DND-41 (cell line): ENCODE results near the gene PTPRE.

Experiments used
- ATAC-seq: fragments of 200-7000 bp; cut with Tn5 transposase; 3 replicates; pipeline ENCODE4 v1.9.1; 2021; ENCODE audit warnings: low read depth; ENCODE audit not compliant: insufficient read depth
- DNase-seq: peaks from one replicate; pipeline ENCODE4 v3.0.0-alpha.2; 2020
- H2AFZ ChIP-seq: 2 replicates; pipeline ENCODE4 v1.6.0; 2012; ENCODE audit warnings: low read depth, low read length
- H3K27ac ChIP-seq: 2 replicates; pipeline ENCODE4 v1.5.1; 2012; ENCODE audit warnings: low read length, inconsistent platforms
- H3K27me3 ChIP-seq: fragments of 200-600 bp; sonication (generic); 2 replicates; pipeline ENCODE4 v1.6.0; 2012; ENCODE audit warnings: low read length, mild to moderate bottlenecking, inconsistent platforms; ENCODE audit not compliant: insufficient read depth, poor library complexity
- H3K36me3 ChIP-seq: 2 replicates; pipeline ENCODE4 v1.5.1; 2012; ENCODE audit warnings: low read length, inconsistent platforms; ENCODE audit not compliant: insufficient read depth
- H3K4me1 ChIP-seq: 2 replicates; pipeline ENCODE4 v1.5.1; 2012; ENCODE audit warnings: mild to moderate bottlenecking, low read length; ENCODE audit not compliant: insufficient read depth
- H3K4me2 ChIP-seq: 2 replicates; pipeline ENCODE4 v1.6.0; 2012; ENCODE audit warnings: mild to moderate bottlenecking, moderate library complexity, low read length, inconsistent platforms; ENCODE audit not compliant: insufficient read depth
- H3K4me3 ChIP-seq, 2 experiments: fragments of 200-600 bp in 1 of 2; shearing (Covaris generic) in 1 of 2; 2 replicates each; pipeline ENCODE4 v1.5.1; 2012 to 2016; ENCODE audit warnings: inconsistent platforms in 2 of 2, low read length in 2 of 2, mild to moderate bottlenecking in 2 of 2, low read depth in 1 of 2, moderate library complexity in 1 of 2
- H3K79me2 ChIP-seq: 2 replicates; pipeline ENCODE4 v1.6.0; 2012; ENCODE audit warnings: low read length, inconsistent platforms; ENCODE audit not compliant: insufficient read depth
- H3K9ac ChIP-seq: 2 replicates; pipeline ENCODE4 v1.6.0; 2012; ENCODE audit warnings: low read depth, mild to moderate bottlenecking, inconsistent platforms, low read length, moderate library complexity
- H3K9me3 ChIP-seq: 2 replicates; pipeline ENCODE4 v1.5.1; 2012; ENCODE audit warnings: low read length, moderate library complexity, mild to moderate bottlenecking, inconsistent platforms; ENCODE audit not compliant: insufficient read depth, severe bottlenecking
- H4K20me1 ChIP-seq: 2 replicates; pipeline ENCODE4 v1.6.0; 2012; ENCODE audit warnings: low read length; ENCODE audit not compliant: insufficient read depth
- EZH2 ChIP-seq: IDR thresholded peaks from 3 replicates; pipeline ENCODE4 v1.6.1; 2012; ENCODE audit warnings: borderline replicate concordance, low read depth, mild to moderate bottlenecking, moderate library complexity, low read length, inconsistent platforms; ENCODE audit not compliant: severe bottlenecking
- TF ChIP-seq, protein P1 (sequence below): IDR thresholded peaks from 2 replicates; pipeline ENCODE4 v1.5.1; 2012; ENCODE audit warnings: borderline replicate concordance, low read length, moderate library complexity, mild to moderate bottlenecking; ENCODE audit not compliant: poor library complexity, severe bottlenecking; ENCODE audit errors: extremely low read depth

PTPRE gene

DNA sequence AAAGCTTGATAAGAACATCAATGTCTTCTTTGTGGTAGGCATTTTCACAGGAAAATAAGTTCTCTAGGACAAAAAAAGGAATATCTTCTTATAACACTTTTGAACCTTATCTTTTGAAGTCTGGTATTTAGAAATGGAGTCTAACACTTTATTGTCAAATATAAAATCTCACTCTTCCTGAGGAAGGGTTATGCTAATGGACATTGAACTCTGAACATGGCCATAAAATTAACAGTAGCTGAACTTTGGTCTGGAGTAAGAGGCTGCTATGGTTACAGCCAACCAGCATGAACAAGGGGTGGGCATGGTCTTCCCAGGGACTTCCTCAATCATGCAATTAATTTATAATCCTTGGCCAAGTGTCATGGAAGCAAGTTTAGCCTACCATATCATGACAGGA is 14.2 kb upstream of the PTPRE start, which contains the start of gene CLRN3:
CLRN3 (minus strand) TSS at position 199 of the 400 bp plus-strand sequence; CDS start at position 42, 157 bp downstream.
- Histone ChIP-seq H3K27me3 (peaks cover 12% of the 10 kb centered on the region), H3K79me2 (no peaks in the 10 kb centered on the region), H3K9me3 (peaks cover 2% of the 10 kb centered on the region), H3K9ac (no peak within 1 kb of the TSS), H2AFZ (no peak within 1 kb of the TSS), H3K4me2 (no peak within 1 kb of the TSS), H3K36me3 (no peaks in the 10 kb centered on the region), H3K4me3 (no peak within 1 kb of the TSS), H3K27ac (no peak within 1 kb of the TSS), H4K20me1 (no peaks in the 10 kb centered on the region), H3K4me1 (no peaks in the 10 kb centered on the region)
- no peak for ATAC-seq
- DNase-seq, result no peak
- no peak for TF ChIP-seq EZH2
- TF ChIP-seq, protein P1, sequence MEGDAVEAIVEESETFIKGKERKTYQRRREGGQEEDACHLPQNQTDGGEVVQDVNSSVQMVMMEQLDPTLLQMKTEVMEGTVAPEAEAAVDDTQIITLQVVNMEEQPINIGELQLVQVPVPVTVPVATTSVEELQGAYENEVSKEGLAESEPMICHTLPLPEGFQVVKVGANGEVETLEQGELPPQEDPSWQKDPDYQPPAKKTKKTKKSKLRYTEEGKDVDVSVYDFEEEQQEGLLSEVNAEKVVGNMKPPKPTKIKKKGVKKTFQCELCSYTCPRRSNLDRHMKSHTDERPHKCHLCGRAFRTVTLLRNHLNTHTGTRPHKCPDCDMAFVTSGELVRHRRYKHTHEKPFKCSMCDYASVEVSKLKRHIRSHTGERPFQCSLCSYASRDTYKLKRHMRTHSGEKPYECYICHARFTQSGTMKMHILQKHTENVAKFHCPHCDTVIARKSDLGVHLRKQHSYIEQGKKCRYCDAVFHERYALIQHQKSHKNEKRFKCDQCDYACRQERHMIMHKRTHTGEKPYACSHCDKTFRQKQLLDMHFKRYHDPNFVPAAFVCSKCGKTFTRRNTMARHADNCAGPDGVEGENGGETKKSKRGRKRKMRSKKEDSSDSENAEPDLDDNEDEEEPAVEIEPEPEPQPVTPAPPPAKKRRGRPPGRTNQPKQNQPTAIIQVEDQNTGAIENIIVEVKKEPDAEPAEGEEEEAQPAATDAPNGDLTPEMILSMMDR, result no peak

DNA sequence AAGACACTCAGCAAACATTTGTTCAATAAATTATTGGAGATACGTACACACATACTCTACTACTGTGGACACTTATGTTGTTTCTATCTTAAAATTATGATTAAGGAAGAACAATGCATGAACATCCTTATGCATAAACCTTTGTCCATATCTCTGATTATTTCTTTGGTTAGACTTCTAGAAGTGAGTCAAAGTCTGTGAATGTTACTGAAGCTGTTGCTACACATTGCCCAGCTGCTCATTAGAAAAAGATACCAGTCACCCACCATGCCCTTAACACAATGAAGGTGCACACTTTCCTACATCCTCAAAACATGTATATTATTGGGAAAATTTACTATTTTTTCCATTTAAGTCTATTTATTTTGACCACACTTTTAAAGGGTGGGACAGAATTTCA is 12.8 kb upstream of the PTPRE start:
- H3K27ac ChIP-seq, result no peak overlapping the region
- H3K36me3 ChIP-seq, result no peaks in the 10 kb centered on the region
- TF ChIP-seq EZH2, result no peak
- TF ChIP-seq, protein P1, result no peak
- H4K20me1 ChIP-seq, result no peaks in the 10 kb centered on the region
- DNase-seq, result no peak
- no peak overlapping the region for H2AFZ ChIP-seq
- H3K4me3 ChIP-seq, result no peak overlapping the region
- H3K4me2 ChIP-seq, result no peak overlapping the region
- no peak for ATAC-seq
- H3K9me3 ChIP-seq, result peaks cover 2% of the 10 kb centered on the region
- H3K79me2 ChIP-seq, result no peaks in the 10 kb centered on the region
- H3K27me3 ChIP-seq, result peaks cover 8% of the 10 kb centered on the region
- no peaks in the 10 kb centered on the region for H3K4me1 ChIP-seq
- no peak overlapping the region for H3K9ac ChIP-seq

DNA sequence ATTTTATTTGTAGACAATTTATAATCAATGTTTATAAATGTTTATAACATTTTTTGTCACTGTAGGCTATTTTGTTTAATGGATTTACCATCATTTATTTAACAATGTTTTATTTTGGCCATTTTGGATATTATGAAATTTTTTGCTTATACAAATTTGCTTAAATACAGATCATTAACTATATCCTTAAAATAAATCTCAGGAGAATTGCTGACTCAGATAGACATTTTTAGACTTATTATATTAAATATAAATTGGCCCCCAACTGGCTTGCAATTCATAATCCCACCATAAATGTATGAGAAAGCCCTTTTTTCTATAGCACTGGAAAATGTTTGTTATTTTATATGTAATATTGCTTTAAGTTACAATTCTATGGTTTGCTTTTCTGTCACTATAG is 10.3 kb upstream of the PTPRE start:
- DNase-seq (no peak), ATAC-seq (no peak)
- TF ChIP-seq, protein P1, result no peak
- no peak for TF ChIP-seq EZH2
- no peaks in the 10 kb centered on the region for H4K20me1 ChIP-seq
- no peak overlapping the region for H3K27ac ChIP-seq
- no peak overlapping the region for H3K4me2 ChIP-seq
- peaks cover 8% of the 10 kb centered on the region for H3K27me3 ChIP-seq
- no peaks in the 10 kb centered on the region for H3K36me3 ChIP-seq
- H3K9me3 ChIP-seq, result peaks cover 2% of the 10 kb centered on the region
- no peaks in the 10 kb centered on the region for H3K79me2 ChIP-seq
- no peak overlapping the region for H2AFZ ChIP-seq
- no peak overlapping the region for H3K9ac ChIP-seq
- no peak overlapping the region for H3K4me3 ChIP-seq
- no peaks in the 10 kb centered on the region for H3K4me1 ChIP-seq

DNA sequence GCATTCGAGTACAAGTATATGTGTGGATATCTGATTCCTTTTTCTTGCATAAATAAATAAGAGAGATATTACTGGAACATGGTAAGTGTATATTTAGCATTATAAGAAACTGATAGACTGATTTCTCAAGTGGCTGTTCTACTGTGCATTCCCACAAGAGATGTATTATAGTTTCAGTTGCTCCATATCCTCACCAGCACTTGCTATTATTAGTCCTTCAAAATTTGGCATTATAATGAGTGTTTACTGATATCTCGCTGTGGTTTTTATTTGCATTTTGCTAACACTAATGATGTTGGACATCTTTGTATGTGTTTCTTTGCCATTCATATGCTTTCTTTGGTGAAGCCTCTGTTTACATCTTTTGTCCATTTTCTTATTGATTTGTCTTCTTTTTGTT is 9.7 kb upstream of the PTPRE start:
- peaks cover 2% of the 10 kb centered on the region for H3K9me3 ChIP-seq
- peaks cover 8% of the 10 kb centered on the region for H3K27me3 ChIP-seq
- no peak for TF ChIP-seq EZH2
- TF ChIP-seq, protein P1, result no peak
- no peaks in the 10 kb centered on the region for H3K4me1 ChIP-seq
- no peaks in the 10 kb centered on the region for H3K79me2 ChIP-seq
- no peak overlapping the region for H3K27ac ChIP-seq
- no peak overlapping the region for H3K4me2 ChIP-seq
- no peak for DNase-seq
- no peaks in the 10 kb centered on the region for H4K20me1 ChIP-seq
- no peak overlapping the region for H3K9ac ChIP-seq
- no peaks in the 10 kb centered on the region for H3K36me3 ChIP-seq
- H3K4me3 ChIP-seq, result no peak overlapping the region
- no peak for ATAC-seq
- H2AFZ ChIP-seq, result no peak overlapping the region
